GM19023 (cell line): ENCODE data around the gene NPPB.

Experiments used
- ATAC-seq: cut with Tn5 transposase; IDR thresholded peaks from one replicate; pipeline ENCODE4 v1.9.1; 2021; ENCODE audit warnings: mild to moderate bottlenecking, moderate library complexity; ENCODE audit not compliant: unreplicated experiment

NPPB gene

GRCh38 chr1:11836955-11837766, 21.6 kb downstream of the NPPB start:
- ATAC-seq, result no peak

DNA sequence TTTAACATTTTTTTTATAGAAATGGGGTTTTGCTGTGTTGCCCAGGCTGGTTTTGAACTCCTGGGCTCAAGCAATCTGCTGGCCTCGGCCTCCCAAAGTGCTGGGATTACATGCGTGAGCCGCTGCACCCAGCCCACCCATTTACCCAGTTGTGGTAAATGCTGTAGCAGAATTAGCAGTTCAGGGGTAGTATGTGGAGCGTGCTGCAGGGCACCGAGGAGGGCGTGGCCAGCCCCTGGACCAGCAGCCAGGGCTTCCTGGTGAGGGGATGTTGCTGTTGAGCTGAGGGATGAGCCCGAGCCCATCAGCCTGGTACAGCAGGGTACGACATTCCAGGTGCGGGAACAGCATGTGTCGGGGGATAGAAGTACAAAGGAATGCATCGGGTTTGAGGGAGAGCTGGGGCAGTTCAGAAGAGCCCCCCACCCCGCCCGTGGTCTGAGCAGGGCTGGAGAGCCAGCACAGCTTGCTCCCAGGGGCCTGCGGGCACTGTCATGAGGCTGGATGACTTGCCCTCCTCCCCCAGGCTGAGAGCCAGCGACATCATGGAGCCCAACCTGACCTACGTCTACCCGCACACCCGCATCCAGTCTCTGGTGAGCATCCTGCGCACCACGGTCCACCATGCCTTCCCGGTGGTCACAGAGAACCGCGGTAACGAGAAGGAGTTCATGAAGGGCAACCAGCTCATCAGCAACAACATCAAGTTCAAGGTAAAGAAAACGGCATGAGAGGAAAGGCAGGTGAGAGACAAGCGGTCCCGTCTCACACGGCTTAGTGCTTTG, 23.1 kb downstream of the NPPB start:
- no peak for ATAC-seq

- ATAC-seq, result no peak
Observed at GRCh38 chr1:11833900-11834299, 24.8 kb downstream of the NPPB start.

GRCh38 chr1:11833497-11833896, 25.2 kb downstream of the NPPB start:
- ATAC-seq, result no peak

DNA sequence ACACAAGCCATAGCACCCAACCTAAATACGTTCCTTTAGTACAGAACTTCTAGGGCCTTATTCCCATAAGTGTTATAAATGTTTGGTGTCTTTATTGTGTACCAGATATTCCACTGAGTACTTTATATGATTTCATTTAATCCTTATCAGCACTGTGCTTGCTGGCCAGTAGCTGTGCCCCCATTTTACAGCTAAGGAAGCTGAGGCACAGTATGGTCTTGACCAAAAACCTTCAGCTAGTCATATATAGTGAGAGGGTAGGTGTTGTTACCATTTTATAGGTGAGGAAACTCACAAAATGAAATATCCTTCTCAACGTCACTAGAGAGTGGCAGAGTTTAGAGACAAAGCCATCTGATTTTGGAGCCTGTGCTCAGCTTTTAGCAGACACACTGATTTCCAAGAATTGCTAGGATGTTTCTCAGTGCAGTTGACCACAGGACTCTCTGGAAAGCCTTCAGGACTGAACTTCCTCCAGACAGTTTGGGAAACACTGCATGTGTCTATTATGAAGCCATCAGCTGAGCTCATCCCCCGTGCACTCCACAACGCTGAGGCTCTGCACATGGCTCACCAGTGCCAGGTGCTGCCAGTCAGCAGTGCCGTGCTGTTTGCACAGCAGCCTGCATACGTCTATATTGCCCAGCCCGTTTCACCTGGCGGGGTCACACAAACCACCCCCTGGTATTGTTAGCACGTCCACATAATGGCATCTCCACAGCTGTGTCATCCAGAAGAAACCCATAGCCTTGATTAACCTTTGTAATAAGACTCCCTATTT, 26.6 kb downstream of the NPPB start:
- no peak for ATAC-seq

DNA sequence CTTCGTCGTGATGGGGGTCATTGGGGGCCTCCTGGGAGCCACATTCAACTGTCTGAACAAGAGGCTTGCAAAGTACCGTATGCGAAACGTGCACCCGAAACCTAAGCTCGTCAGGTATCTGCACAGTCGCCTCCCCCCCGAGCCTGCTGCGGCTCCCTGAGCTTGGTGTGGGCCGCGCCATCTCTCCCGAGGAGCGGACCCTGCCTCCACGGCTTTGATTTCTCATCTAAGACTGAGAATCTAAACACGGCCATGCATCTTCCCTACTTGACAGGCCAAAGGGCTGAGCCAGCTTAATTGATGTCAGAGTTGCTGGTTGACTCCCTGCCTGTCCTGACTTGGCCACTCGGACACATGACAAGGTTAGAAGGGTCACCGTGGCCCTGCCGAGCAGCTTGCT, 30.2 kb downstream of the NPPB start:
- no peak for ATAC-seq

- no peak for ATAC-seq
Observed at GRCh38 chr1:11826946-11827345, 31.8 kb downstream of the NPPB start.

DNA sequence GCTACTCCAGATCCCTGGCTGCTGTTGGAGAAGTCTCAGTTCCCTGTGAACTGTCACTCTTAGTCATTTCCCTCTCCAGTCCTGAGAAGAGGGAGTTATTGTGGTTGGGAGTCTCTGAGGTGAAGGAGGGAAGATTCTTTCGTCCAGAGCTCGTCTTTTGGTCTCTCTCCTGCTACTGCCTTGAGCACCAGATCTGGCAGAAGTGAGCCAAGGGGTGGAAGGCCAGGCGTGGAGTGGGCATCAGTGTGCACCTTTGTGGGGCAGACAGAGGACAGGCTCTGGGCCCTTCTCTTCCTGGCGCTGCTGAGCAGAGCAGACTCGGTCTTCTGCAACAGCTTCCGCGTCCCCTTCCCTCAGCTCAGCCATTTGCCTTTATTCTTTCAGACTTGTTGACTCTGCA, 33.6 kb downstream of the NPPB start:
- ATAC-seq, result no peak

- no peak for ATAC-seq
Observed at GRCh38 chr1:11823366-11824137, 35.2 kb downstream of the NPPB start.

DNA sequence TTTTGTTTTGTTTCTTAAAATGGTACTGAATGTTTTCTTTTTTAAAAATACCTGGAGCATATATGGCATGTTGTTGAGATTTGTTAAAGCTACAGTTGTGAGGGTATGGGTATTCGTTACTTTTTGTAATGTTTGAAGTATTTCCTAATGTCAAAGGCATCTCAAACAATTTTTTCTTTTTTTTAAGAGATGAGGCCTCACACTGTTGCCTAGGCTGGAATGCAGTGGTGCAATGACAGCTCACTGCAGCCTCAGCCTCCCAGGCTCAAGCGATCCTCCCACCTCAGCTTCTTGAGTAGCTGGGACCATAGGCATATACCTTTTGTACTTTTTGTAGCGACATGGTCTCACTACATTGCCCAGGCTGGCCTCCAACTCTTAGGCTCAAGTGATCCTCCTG, 36.7 kb downstream of the NPPB start:
- no peak for ATAC-seq

DNA sequence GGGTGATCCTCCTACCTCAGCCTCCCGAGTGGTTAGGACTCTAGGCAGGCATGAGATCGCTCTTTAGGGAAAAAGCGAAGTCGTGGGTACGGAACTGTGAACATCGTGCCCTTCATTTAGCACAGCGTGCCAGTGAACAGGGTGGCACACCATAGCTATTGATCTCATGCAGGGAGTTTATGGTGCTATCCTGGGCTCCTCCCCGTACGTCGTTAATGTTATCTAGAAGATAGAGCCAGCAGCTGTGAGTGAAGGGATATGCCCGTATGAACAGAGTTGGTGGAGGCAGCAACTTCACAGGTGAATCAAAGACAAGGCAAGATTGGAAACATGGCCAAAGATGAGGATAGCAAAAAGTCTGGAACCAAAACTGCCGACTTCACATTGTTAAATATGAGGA, 41.6 kb downstream of the NPPB start:
- ATAC-seq, result no peak

GRCh38 chr1:11813021-11813420, 45.7 kb downstream of the NPPB start:
- ATAC-seq, result no peak
